OCI-M2 (cell line): ENCODE measurements around the gene SEMA4D.

Source experiments
- DNase-seq: peaks from one replicate; lab custom pipeline; 2025; ENCODE audit not compliant: unreplicated experiment; lab: John Stamatoyannopoulos, UW

Gene SEMA4D

DNA sequence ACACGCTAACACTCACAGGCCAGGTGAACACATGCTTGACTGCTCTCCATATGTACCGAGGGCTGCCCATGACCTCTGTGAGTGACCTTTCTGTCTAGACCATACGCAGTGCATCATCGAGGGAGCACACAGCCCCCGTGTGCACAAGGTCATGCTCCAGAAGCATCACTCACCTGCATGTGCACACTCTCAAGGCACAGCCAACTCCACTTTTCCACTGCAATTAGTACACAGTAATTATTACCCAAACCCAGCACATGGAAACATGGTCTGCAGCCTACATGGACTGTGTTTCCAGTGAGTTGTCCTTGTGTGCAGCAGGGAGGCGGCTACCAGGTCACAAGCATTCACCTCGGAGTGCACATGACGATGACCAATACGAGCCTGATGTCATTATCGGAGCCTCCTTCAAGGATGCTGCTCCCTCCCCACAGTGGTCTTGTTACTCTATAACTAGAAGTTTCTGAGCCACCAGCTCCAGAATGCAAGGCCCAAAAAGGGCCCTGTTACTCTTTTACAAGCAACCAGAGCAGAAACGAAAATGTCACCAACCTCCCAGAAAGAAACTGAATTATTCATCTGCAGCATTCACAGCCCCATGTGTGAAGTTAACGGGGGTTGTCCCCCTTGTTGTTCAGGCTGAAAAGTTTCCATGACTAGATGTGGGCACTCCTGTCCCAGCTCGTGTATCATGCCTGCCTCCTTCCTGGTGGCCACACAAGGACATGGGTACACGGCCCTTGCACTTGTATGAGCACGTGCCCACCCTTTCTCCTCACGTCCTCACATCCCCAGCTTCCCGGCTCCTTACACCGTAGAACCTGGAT lies 31.2 kb downstream of the SEMA4D start:
- no peak for DNase-seq

DNA sequence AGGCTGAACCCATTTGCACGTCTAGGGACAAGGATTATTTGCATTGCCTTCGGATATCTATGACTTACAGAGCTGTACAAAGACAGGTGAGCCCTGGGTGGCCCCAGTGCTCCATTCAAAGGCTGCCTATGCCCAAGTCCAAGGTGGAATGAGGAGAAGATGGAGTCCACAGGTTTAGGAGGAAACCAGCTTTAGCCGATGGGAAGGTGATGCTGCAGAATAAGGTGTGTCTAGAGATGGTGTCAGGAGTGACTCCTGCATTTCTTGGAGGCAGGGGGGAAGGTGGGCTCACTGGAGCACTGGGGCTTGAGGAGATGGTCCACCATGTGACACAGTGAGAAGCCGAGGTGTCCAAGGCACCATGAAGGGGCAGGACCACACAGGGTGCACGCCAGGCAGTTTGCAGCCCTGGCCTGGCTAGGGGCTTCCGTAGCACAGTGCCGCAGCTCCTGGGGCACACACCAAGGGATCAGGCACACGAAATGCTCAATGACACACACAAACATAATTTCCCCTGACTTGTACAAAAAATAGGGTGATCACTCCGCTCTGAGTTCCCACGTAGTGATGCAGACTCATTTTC lies 32.1 kb downstream of the SEMA4D start:
- no peak for DNase-seq

DNA sequence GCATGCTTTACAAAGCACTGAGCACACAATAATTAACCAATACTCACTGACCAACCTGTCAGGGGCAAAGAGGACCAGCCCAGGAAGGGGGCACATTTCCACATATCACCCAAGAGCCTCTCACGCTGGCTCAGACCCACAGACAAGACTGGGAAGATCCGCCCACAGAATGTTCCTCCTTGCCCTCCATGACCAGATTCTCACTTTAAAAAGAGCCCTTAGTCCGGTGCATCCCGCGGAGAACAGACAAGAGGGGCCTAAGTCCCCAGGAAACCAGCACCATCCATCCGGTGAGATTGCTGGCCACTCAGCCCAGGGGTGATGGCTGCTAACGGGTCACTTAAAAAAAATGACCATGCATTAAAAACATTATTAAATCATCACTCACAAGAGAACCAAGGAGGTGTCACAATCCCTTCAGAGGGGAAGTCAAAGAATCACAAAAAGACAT lies 32.9 kb downstream of the SEMA4D start:
- DNase-seq: no peak

DNA sequence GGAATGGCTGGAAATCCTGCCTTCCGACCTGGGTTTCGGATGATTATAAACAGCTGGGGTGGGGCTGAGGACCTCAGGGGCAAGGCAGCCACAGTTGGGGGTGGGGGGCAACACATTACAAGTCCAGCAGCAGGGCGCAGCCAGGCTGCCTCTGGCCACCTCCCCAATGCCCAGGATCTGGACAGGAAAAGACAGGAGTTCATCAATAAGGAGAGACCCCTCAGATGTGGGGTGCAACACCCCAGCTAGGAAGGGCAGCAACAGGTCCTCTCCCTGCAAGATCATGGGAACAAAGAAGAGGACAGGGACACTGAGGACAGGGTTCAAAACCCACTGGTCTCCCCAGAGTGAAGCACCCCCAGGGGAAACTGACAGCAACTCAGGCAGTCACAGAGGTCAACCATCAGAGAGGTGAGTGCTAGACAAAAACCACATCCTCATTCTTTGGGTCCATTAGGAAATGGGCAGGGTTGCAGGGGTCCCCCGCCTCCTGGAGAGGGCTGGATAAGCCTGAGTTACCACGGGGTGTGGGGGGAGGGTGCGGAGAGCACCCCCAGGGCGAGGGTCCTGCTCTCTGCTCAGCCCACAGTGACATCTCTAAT lies 33.5 kb downstream of the SEMA4D start:
- DNase-seq: no peak

DNA sequence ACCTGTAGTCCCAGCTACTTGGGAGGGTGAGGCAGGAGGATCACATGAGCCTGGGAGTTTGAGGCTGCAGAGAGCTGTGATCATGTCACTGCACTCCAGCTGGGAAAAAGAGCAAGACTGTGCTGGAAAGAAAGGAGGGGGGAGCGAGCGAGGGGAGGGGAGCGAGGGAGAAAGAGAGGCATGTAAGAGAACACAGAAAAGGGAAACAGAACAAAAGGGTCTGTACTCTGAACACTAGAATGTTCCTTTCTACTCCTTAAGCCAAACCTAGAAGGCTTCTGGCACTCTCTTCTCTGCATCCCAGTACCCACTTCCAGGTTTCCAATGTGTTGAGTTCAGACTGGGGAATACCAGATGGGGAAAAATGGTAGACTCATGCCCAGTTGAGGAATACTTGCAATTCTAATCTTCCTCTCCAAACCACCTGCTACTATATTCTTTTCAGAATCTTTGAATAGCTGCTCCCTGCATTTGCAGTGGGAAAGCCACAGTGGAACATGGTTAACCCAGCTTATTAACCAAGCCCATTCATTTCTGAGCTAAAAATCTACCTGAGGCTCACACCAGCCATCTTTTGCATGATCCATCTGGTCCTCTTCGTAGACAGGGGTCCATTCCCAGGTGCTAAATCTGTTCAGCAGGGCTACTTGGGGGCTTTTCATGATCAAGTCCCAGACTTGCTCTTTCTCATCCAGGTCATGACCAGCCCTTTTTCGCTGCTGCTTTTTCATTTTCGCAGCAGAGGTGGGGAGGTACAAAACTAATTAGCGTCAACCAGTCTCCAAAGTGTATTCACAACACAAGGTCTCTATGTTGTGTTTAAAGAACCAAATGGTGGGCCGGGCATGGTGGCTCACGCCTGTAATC lies 34.9 kb downstream of the SEMA4D start:
- DNase-seq: no peak

DNA sequence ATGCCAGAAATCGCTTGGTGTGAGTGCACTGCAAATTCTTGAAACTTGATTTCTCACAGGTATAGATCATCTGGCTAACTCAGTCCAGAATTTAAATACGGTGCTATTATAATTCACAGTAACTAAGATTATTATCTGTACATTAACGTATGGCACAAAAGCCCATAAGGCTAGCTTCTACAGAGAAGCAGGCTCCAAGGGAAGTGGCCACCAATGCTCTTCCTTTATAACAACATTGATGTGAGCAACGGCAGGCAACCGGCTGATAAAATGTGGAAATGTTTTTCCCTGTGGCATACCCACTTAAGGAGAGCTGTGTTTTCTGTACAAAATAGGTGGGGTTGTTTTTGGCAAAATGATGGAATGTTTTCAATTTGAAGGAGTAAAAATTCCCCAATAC lies 35.7 kb downstream of the SEMA4D start:
- no peak for DNase-seq

DNA sequence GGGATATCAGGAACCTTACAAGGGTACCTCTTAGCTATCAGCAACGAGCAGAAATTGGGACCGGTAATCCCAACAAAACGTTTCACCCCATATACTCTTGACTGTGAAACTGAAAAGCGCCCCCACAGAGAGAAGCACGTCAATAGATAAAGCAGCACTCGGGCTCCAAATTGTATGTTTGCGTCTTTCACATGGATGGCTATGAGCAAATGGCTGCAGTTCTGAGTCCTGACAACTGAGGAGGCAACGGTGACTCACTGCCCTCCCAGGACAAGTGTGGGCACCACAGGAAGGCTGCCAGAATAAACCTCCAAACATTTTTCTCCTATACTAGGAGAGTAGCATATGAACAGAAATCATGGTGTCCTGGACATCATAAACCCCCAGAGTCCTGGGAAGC lies 36.6 kb downstream of the SEMA4D start:
- no peak for DNase-seq

DNA sequence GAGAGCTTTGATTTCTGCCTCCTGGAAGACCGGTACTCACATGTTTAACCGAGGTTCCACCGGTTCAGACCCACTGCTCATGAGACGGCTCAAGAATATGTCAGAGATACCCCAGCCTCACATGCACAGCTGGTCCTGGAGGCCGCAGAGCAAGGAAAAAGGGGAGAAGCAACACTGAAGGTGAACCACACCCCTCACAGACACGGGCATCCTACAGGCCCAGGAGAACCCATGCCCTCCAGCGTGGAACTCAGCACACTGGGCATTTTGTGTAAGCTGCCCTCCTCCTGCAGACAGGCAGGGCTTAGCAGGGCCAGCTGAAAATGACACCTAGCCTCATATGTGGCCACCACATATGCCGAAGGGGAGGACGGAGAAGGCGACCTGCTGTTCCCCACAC lies 37.4 kb downstream of the SEMA4D start:
- DNase-seq: no peak

DNA sequence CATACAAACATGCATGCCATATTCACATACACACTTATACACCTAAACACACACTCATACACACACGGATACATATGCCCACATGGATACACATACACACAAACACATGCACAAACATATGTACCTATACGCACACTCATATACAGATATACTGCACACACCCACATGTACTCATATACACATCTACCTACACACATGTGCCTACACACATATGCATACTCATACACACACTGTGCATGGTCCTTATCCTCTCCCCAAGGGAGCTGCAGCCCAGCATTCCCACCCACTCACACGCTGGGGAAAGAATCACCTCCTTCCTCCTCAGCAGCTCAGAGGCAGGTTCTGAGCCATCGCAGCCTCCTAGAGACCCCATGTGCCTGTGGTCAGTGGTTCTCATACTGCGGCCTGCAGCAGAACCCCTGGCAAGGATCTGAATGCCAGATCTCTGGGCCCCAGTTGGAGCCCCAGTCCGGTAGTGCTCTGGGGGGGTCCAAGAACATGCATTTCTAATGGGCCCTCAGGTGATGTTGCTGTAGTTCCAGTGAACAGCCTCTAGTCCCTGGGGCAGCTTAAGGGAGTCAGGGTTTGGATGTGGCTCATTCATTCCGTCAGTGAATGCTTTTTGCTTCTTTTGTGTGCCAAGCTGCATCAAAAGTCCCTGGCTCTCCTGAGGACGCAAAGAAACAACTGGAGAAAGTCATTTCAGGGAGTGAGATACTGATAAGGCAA lies 39.0 kb downstream of the SEMA4D start:
- DNase-seq: no peak

DNA sequence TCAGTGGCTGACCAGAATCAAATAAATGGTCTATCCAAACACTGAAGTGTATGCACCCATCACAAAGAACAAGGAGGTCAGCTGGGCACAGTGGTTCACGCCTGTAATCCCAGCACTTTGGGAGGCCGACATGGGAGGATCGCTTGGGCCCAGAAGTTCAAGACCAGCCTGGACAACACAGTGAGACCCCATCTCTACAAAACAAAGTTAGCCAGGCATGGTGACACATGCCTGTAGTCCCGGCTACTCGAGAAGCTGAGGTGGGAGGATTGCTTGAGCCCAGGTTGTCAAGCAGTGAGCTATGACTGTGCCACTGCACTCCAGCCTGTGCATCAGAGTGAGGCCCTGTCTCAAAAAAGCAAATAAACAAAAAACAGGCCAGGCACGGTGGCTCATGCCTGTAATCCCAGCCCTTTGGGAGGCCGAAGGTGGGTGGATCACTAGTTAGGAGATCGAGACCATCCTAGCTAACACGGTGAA lies 40.5 kb downstream of the SEMA4D start:
- DNase-seq: no peak

DNA sequence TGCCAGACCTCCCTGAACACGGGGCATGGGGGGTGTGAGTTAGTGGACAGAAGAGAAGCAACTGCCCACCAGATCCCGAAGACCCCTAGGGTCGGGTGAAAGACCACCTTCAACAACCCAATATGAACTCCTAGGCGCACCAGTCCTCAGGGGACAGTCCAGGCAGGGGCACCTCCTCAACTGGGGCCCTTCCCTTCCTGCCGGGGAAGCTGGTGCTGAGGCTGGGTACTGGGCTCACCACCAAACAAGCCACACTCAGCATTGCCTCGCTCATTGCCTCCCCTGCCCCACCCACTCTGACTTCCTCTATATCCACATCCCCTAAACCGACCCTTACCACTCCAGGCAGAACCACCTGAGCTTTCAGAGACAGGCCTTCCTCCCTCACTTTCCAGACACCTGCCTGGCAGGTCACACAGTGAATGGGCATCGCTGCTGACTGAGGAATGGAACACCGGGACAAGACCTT lies 42.5 kb downstream of the SEMA4D start:
- DNase-seq: no peak

DNA sequence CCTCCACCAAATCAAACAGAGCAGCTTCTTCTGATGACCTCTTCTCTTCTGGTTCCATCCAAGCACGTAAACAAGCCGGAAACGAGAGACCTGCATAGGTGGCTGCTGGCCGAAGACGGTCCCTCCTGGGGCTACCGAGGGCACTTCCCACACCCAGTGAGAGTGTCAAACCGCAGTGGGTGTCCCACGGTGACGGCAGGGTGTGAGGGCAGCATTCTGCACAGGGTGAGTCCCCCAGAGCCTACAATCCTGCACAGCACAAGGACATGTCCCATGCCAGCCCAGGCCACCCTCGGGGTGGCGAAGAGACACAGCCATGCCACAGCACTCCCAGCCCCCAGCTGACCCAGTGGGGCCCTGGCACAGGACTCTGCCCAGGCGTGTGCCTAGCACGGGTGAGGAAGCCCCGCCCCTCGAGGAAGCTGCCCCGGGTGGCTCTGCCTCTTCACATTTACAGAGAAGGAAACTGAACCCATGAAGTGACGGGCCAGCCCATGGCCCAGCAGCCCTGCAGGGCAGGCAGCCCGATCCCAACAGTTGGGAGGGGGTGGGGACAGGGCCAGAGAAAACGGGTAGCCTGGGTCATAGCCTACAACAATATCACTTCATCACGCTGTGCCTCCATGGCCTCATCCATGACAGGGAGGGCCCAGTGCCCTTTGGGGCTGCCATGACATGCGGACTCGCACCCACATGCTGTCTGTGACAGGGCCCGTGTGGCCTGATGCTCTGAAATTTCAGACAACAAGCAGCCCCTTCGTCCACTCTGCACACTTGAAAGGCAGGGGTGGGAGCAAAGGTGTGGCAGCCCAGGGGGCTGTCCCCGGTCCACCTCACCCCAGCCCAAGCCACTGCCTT lies 43.2 kb downstream of the SEMA4D start:
- DNase-seq: no peak

DNA sequence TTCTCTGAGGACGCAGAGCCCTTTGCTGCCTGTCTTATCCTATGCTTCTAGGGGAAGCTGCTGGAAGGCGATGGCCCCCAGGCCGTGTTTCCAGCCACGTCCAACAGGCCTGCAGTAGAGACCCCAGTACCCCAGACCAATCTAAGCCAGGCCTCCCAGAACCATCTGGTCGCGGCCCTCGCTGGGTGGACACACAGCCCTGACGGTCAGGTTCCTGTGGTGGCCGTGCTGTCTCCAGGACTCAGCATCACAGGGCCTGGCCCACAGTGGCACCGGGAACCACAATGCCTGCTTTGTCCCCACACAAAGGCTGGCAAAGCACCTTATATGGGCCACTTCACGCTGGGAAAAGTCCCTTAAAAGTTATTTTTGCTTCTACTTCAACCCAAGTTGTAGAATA lies 44.5 kb downstream of the SEMA4D start:
- no peak for DNase-seq

DNA sequence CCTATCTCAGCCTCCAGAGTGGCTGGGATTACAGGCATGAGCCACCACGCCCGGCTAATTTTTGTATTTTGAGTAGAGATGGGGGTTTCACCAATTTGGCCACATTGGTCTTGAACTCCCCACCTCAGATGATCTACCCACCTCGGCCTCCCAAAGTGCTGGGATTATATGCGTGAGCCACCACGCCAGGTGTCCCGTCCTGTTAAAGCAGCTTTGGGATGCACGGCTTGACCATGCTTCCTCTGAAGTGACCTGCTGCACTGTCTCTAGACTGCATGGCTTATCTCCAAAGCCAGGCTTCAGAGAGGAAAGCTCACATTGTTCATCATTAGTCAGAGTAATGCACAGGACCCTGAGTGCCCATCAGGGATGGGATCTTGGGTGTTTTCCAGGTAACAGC lies 45.4 kb downstream of the SEMA4D start:
- no peak for DNase-seq

DNA sequence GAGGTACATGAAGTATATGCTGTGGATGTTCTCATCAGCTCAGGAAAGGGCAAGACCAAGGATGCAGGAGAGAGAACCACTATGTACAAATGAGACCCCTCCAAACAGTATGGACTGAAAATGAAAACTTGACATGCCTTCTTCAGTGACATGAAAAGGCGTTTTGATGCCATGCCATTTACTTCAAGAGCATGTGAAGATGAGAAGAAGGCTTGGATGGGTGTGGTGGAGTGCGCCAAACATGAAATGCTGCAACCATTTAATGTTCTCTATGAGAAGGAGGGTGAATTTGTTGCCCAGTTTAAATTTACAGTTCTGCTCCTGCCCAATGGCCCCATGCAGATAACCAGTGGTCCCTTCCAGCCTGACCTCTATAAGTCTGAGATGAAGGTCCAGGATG lies 47.7 kb downstream of the SEMA4D start:
- DNase-seq: no peak

DNA sequence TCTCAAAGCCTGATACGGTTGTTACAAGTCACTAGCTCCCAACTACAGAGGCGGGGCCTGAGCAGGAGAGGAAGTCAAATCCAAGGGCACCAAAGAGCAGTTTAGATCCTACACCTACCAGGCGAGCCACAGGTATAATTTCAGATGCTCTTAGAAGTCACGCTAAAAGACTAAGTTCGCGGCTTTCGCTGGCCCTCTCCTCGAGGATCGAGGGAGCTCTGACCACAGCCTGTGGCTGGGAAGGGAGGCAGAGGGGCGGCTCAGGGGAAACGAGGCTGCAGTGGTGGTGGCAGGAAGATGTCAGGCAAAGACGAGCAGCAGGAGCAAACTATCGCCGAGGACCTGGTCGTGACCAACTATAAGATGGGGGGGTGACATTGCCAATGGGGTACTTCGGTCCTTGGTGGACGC lies 48.6 kb downstream of the SEMA4D start:
- DNase-seq: no peak

DNA sequence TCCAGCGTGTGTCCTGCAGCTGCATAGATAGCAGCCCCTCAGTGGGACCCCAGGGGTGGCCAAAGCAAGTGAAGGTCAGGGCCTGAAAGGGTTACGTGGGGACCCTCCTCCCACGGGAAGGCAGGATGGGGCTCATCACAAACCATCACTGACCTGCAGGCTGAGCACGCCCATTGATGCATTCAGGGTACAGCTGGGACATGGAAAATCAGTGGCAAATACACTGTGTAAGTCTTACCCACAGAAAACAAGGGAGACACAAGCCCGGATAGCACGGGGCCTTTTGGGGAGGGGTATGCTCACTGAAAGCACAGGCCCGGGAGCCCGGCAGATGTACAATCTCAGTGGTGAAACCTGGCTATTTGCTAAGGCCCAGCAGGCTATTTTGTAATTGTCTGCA lies 49.1 kb downstream of the SEMA4D start:
- DNase-seq: no peak

DNA sequence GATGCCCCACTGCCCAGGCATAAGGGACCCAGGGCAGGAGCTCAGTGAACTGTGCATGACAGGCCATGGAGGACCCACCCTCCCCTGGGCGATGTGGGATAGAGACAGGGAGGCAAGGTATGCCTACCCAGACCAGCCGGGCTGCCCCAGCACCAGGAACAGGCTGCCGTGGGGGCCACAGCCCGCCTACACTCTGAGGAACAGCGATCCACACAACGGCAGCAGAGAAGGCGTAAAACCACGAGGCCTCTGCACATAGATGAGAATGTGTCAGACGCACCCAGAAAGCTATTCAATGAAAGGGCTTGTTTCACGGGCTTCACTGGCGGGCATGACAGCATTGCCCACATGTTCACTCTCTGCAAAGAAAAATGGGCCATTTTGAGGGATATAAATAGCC lies 49.5 kb downstream of the SEMA4D start:
- DNase-seq: no peak

DNA sequence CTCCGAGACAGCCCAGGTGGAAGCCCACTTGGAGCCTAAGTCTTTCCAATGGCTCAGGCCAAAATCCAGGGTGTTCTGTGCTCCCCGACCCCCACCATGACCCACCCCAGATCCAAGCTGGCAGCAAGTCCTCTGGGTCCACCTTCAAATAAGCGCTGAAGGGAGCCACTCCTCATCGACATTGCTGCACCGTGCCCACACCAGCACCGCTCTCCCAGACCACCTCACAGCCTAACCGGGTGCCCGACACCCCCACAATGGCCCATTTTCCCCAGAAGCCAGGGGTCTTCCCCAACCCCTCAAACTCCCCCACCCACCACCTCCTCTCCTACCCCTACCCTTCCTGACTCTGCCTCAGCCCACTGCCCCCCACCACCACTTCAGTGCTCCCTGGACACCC lies 50.5 kb downstream of the SEMA4D start:
- DNase-seq: no peak

DNA sequence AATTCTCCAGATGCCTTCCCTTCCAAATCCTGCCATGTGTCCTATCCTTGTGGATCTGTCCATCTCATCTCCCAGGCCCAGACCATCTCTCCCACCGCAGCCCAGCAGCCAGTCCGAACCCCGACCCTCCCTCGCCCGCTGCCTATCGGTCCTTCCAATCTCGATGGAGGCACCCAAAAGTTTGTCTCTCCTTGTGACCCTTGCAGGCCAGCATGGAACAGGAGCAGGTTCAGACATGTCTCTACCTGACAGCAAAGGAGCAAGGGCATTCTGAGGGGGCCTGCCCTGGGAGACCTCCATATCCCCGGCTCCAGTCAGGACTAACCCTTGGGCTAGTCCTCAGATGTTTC lies 51.0 kb downstream of the SEMA4D start:
- no peak for DNase-seq
